ENCODE results near the gene CLIP2.

CLIP2 gene

DNA sequence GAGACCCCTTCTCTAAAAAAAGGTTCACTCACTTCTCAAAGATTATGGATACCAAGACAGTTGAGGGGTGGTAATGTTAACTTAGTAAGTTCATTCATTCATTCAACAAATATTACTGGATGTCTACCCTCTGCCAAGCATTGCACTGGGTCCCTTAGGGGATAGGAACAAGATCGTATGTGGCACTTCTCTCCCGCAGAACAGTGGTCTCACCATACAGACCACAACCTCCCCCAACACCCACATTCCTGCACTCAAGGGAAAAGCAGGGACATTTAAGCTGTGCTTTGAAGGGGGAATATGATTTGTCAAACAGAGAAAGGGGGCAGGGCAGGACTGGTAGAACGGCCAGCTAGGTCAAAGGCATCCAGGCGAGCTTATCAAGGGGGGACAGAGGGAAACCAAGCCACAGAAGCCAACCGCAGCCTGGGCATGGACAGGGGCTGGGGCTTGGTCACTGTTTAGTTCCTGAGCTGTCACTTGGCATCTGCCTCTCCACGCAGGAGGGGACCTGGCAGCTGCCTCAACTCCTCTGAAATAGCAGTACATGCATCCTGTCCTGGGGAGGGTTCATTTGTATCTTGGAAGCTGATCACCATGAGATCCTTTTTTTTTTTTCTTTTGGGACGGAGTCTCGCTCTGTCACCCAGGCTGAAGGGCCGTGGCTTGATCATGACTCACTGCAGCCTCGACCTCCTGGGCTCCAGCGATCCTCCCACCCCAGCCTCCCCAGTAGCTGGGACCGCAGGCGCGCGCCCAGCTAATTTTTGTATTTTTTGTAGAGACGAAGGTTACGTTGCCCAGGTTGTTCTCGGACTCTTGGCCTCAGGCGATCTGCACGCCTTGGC is 949 bp upstream of the CLIP2 start:
- POLR2A ChIA-PET (ENCODE audit: low non-redundant PET) = no interaction called here
- CTCF ChIA-PET = interaction anchor here (0.7 to 2.0 kb wide), 3 partner anchors 12 to 220 kb away, joined by 3 to 9 read pairs (median 3); no protein-coding TSS in a partner anchor
- DNase-seq (ENCODE audit: low spot score) = no peak
- TF ChIP-seq, protein P1, sequence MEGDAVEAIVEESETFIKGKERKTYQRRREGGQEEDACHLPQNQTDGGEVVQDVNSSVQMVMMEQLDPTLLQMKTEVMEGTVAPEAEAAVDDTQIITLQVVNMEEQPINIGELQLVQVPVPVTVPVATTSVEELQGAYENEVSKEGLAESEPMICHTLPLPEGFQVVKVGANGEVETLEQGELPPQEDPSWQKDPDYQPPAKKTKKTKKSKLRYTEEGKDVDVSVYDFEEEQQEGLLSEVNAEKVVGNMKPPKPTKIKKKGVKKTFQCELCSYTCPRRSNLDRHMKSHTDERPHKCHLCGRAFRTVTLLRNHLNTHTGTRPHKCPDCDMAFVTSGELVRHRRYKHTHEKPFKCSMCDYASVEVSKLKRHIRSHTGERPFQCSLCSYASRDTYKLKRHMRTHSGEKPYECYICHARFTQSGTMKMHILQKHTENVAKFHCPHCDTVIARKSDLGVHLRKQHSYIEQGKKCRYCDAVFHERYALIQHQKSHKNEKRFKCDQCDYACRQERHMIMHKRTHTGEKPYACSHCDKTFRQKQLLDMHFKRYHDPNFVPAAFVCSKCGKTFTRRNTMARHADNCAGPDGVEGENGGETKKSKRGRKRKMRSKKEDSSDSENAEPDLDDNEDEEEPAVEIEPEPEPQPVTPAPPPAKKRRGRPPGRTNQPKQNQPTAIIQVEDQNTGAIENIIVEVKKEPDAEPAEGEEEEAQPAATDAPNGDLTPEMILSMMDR (conservative IDR thresholded peaks at IDR 0.05; ENCODE audit: low read depth) = no peak
- H3K27ac ChIP-seq = peak overlapping the region; percentile 70

DNA sequence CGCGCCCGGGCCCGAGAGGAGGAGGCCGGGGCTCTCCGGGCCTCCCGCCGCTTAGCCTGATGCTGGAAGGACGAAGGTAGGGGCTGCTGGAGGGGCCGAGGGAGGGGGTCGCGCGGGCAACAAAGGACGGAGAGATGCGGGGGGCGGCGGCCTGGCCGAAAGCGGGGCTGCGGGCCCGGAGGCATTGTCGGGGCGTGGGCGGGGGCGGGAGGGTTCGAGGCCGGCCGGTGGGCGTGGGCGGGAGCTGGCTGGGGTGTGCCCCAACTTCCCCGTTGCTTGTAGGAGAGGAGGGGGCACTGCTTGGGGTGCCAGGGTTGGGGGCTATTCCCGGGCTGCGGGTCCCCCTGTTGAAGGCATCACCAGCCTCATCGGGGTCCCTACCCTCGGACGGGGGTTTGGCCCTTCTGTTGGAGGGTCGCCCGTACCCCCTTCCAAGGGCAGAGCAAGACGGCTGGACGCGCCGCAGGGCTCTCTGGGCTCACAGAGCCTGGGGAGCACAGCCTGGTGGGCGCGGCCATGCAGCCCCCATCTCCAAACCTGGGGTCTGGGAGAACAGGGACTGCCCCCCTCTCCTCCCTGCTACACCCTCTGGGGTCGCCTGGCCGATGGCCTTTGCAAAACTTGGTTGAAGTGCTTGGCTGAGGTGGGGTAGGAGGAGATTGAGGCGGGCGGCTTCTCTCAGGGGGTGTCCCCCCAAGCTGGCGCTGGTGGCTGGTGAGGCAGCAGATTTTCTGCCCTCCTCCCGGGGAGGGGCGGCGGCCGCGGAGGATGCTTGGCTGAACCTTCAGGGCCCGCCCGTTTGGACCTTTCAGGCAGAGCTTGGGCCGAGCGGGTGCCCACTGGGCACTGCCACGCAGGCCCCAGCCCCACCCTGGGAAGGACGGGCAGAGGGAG is 699 bp downstream of the CLIP2 start:
- TF ChIP-seq, protein P1 (conservative IDR thresholded peaks at IDR 0.05; ENCODE audit: low read depth) = no peak
- CTCF ChIA-PET = interaction anchor here (0.6 to 1.6 kb wide), 4 partner anchors 14 to 111 kb away, joined by 3 to 8 read pairs (median 3); no protein-coding TSS in a partner anchor
- H3K27ac ChIP-seq = peak overlapping the region; percentile 70
- POLR2A ChIA-PET (ENCODE audit: low non-redundant PET) = no interaction called here
- peak; percentile 47 for DNase-seq (ENCODE audit: low spot score)

DNA sequence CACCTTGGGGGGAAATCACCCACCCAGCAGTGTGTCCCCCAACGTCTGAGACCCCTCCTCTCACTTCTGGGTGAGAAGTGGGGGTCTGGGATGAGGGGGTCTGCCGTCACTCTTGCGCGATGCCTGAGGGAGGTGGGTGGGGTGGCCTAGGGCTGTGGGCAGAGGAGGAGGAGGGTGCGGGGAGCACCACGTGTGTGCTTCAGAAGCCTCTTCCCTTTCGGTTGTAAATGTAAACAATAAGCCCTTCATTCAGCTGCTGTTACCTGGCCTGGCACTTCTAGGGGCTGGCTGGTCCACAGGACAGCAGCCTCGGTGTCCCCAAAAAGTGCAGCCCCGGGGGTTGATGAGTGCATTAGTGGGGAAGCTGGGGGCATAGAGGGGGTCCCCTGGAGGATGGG is 1.3 kb downstream of the CLIP2 start:
- POLR2A ChIA-PET (ENCODE audit: low non-redundant PET) = no interaction called here
- DNase-seq (ENCODE audit: low spot score) = no peak
- CTCF ChIA-PET = interaction anchor here (0.6 to 1.6 kb wide), 4 partner anchors 15 to 111 kb away, joined by 3 to 8 read pairs (median 3); no protein-coding TSS in a partner anchor
- TF ChIP-seq, protein P1 (conservative IDR thresholded peaks at IDR 0.05; ENCODE audit: low read depth) = no peak
- H3K27ac ChIP-seq = peak overlapping the region; percentile 70

DNA sequence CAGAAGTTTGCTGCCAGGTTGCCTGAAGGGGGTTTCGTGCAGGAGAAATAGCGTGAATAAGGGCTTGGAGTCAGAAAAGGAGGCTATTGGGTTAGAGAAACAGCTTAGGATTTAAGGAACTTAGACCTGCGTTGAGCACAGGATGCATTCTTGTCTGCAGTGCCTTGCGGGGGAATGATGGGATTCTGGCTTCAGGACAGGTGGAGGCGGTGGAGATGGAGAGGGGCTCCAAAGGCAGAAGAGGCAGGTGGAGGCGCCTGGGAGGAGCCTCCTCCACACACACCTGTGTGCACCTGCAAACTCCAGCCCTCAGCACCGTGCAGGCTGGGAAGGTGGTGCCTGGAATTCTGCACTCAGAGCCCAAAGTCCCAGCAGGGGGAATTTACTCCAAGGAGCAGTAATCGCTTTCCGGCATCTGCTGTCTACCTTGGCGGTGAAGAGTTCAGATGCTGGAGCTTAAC is 1.8 kb downstream of the CLIP2 start:
- DNase-seq (ENCODE audit: low spot score) = no peak
- peak overlapping the region; percentile 70 for H3K27ac ChIP-seq
- TF ChIP-seq, protein P1 (conservative IDR thresholded peaks at IDR 0.05; ENCODE audit: low read depth) = no peak
- ChIA-PET POLR2A (ENCODE audit: low non-redundant PET) (no interaction called here), CTCF (interaction anchor here (1.2 to 1.6 kb wide), 2 partner anchors 85 to 110 kb away, joined by 3 to 8 read pairs; no protein-coding TSS in a partner anchor)

DNA sequence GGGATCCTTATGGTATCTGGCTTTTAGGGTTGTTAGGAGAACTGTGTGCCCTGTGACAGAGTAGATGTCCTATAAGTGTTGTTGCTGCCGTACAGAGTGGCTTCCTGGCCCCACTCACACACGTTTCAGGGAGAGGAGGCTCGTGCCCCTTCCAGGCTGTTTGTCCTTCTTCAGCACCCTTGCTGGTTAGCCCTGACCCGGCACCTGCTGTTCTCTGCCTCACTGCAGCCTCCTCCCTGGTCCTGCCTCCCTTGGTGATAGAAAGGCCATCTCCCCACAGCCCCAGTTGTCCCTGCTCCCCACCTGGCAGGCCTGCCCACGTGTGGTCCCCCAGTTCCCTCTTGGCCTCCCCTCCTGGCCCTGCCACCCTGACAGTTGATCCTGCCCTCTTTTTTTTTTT is 2.3 kb downstream of the CLIP2 start:
- CTCF ChIA-PET = no interaction called here
- DNase-seq (ENCODE audit: low spot score) = no peak
- TF ChIP-seq, protein P1 (conservative IDR thresholded peaks at IDR 0.05; ENCODE audit: low read depth) = no peak
- POLR2A ChIA-PET (ENCODE audit: low non-redundant PET) = no interaction called here
- H3K27ac ChIP-seq = peak overlapping the region; percentile 70

Measured in RWPE1 (cell line).